ENCODE results near the gene GPR137. TPM values are rescaled to one million over a fixed set of nuclear protein-coding genes. Genes with fewer than 3 reads are reported as not detected.

Gene GPR137
- total and polyA plus RNA-seq, 9 of the 15 experiments (the other 6 are each of a cell fraction or from before 2014, with no cell fraction given) = 0.32 to 26.7 (median 10.7) TPM

- TF ChIP-seq GTF2B (IDR thresholded peaks at IDR 0.05; ENCODE audit: extremely low read depth, insufficient read length) (no peak), CEBPZ (IDR thresholded peaks at IDR 0.05; ENCODE audit: borderline replicate concordance, low read depth, low read length) (no peak), ZSCAN29 (IDR thresholded peaks at IDR 0.05) (no peak), NONO (IDR thresholded peaks at IDR 0.05; ENCODE audit: low read depth in 2 of 2, low read length in 1 of 2) (no peak), SREBF2 (CRISPR knock-in tag; IDR thresholded peaks at IDR 0.05) (no peak), HDAC2 (IDR thresholded peaks at IDR 0.05) (peak; percentile 72), CCAR2 (IDR thresholded peaks at IDR 0.05; ENCODE audit: low read depth, low read length) (no peak), PRDM10 (IDR thresholded peaks at IDR 0.05; ENCODE audit: partially characterized antibody) (no peak), HDAC6 (IDR thresholded peaks at IDR 0.05; ENCODE audit: low read depth, low read length) (no peak), NR2C2 (CRISPR knock-in tag; IDR thresholded peaks at IDR 0.05) (no peak), NR2C2 (tag; IDR thresholded peaks at IDR 0.05) (peak; percentile 75), ETS2 (tag; IDR thresholded peaks at IDR 0.05; ENCODE audit: borderline replicate concordance, poor library complexity, severe bottlenecking) (no peak), ZNF780A (CRISPR knock-in tag; IDR thresholded peaks at IDR 0.05) (no peak), KLF13 (tag; IDR thresholded peaks at IDR 0.05; ENCODE audit: borderline replicate concordance, low read depth) (no peak), E2F6 (IDR thresholded peaks at IDR 0.05; ENCODE audit: borderline replicate concordance in 1 of 2, extremely low read depth in 1 of 2, insufficient read depth in 1 of 2, insufficient read length in 1 of 2, low read depth in 1 of 2, low read length in 1 of 2, poor library complexity in 1 of 2, severe bottlenecking in 1 of 2) (peak in 1 of 2 experiments; percentile 10), ZBTB12 (CRISPR knock-in tag; IDR thresholded peaks at IDR 0.05) (no peak)
These were observed 18.8 kb downstream of the GPR137 start (continued) for GRCh38 chr11:64304316-64305072.
